Superior temporal gyrus (tissue), 1 donor: ENCODE measurements around the gene HMGB1.
A peak's percentile ranks its signal among the peaks of the same experiment; 100 is the strongest.

Experiments
- DNase-seq: peaks from one replicate; pipeline ENCODE4 v3.0.0-alpha.2; 2016; ENCODE audit errors: extremely low spot score

The HMGB1 gene

DNA sequence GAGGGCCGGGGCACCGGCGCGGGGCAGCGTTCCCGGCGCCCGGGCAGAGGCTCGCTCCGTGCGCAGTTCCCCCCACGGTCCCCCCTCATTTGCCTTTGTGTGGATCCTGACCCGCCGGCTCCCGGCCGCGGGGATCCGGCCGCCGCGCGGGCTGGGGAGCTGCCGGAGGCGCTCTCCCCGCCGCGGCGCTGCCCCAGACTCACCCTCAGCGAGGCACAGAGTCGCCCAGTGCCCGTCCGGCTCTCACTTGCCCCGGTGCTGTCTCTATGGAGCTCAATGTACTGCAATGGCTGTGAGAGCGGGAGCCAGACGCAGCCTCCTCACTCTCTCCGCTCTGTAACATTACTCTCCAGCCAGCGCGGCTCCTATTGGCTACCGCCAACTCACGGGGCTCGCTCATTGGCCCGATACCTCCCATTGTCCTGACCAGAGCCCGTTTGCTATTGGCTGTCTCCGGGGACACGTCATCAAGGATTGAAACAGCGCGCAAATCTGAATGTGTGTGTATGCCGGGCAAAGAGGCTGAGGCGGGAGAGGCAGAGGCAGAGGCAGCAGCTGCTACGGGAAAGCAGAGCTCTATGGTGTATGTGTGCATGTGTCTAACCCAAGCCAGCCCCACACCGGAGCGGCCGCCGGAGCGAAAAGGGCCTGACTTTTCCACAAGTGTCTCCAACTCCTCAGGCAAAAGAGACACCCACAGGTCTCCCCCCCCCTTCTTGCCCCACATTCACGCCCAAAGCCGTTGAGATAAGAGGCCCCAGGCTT is at the start of gene HMGB1:
Gene HMGB1, minus strand, starts transcription at position 344 of the 765 bp plus-strand sequence. CDS start 2,256 bp downstream, outside the sequence.
- DNase-seq, result peak; percentile 100

GRCh38 chr13:30510811-30511371 is 45.2 kb upstream of the HMGB1 start:
- DNase-seq, result no peak

- DNase-seq, result no peak
These were observed 44.4 kb upstream of the HMGB1 start for GRCh38 chr13:30510091-30510490.

DNA sequence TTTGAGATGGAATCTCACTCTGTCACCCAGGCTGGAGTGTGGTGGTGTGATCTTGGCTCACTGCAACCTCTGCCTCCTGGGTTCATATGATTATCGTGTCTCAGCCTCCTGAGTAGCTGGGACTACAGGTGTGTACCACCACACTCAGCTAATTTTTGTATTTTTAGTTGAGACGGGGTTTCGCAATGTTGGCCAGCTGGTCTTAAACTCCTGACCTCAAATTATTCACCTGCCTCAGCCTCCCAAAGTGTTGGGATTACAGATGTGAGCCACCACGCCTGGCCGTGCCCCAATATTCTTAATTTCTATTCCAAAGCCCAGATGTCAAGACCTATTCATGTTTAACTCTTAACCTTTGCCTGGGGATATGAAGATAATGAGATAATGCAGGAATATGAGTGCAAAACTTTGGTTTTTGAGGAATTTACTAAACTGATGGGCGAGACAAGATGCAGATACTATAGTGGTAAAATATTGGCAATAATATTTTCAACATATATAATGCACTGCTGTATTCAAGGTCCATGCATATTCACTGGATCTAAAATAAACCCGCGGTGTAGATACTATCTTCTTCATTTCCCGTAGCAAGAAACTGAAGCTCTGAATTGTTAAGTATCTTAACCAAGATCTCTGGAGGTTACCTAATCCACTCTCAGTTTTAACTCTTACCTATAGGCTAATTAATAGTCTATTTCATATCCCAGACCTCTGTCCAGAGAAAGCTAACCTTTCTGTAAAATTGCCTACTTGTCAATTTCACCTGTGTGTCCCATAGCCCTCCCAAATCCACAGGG is 43.7 kb upstream of the HMGB1 start:
- no peak for DNase-seq

DNA sequence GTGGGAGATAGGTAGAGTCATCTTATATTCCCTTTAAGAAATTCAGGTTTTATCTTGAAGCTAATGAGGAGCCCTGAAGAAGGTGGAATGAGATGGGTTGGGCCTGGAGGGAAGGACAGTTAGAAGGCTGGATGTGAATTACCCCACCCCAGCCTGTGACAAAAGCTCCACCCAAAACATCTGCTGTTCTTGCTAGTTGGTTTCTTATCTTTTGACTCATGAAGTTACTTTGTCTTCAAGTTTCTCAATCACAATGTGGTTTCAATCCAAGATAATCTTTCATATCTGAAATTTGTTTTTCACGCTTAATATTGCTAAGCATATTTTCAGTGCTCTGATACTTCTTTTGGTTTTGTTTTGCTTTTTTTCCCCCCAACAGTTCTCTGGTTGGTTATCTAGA is 38.3 kb upstream of the HMGB1 start:
- no peak for DNase-seq

- no peak for DNase-seq
These were observed 36.5 kb upstream of the HMGB1 start for GRCh38 chr13:30502237-30502636.

GRCh38 chr13:30499338-30499737 is 33.6 kb upstream of the HMGB1 start:
- DNase-seq, result no peak

DNA sequence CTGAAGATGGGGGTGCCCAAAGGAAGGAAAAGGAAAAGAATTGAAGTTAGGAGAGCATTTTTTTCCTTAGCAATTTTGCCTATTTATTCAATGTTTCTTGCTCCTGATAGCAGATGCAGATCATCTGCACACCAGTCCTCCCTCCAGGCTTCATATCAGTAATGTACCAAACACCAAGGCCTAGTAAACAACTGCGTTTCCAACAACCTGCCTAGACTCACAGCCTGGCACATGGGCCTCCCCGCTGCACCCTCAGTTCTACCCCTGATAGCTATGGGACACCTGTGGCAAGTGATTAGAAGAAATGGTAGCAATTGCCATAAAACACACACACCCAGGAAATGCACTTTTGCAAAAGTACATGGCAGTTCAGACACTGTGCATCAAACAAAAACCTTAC is 30.4 kb upstream of the HMGB1 start:
- no peak for DNase-seq

GRCh38 chr13:30495746-30496145 is 30.0 kb upstream of the HMGB1 start:
- no peak for DNase-seq

DNA sequence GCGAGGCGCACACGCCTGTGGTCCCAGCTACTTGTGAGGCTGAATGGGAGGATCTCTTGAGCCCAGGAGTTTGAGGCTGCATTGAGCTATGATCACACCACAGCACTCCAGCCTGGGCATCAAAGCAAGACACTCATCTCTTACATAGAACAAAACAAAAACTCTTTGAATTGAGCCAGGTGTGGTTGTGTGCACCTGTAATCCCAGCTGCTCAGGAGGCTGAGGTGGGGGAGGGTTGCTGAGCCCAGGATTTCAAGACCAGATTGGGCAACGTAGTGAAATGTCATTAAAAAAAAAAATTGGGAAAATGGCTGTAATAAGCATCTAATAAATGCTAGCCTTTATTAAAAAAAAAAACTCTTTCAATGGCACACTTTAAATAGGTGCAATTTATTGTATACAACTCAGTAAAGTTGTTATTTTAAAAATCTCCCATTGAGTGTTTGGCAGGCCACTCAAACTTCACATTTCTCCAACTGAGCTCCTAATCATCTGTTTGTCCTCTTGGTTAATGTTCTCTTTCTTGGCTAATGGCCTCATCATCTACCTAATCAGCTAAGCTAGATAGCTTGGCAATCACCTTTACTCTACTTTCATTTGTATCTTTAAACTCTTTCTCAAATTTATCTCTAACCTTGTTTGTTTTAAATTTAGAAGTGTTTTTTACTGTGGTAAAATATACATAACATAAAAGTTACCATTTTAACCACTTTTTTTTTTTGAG is 28.1 kb upstream of the HMGB1 start:
- DNase-seq, result no peak

GRCh38 chr13:30487075-30487470 is 21.3 kb upstream of the HMGB1 start:
- no peak for DNase-seq

GRCh38 chr13:30486230-30487074 is 20.7 kb upstream of the HMGB1 start:
- no peak for DNase-seq

DNA sequence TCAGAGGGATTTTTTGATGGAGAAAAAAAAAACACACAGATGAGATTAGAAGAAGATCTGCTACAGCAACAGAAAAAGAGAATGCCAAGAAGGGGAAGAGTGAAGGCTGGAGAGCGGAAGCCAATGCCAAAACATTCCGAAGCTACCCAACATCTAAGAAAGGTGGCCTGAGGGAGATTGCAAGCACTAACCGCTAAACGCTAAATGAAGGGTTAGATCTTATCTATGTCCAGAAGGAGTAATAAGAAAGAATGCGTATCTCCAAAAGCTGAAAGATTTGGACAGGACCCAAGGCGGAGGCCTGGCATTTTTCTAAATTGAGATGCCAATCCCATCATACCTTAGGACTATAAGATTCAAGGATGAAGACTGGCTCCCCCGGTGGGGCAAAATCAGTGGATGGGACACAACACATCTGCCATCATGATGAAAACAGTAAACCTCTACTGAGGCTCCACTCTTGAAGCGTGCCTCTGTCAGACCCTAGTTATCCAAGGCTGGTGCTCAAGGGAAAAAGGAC is 15.6 kb upstream of the HMGB1 start:
- DNase-seq, result no peak

DNA sequence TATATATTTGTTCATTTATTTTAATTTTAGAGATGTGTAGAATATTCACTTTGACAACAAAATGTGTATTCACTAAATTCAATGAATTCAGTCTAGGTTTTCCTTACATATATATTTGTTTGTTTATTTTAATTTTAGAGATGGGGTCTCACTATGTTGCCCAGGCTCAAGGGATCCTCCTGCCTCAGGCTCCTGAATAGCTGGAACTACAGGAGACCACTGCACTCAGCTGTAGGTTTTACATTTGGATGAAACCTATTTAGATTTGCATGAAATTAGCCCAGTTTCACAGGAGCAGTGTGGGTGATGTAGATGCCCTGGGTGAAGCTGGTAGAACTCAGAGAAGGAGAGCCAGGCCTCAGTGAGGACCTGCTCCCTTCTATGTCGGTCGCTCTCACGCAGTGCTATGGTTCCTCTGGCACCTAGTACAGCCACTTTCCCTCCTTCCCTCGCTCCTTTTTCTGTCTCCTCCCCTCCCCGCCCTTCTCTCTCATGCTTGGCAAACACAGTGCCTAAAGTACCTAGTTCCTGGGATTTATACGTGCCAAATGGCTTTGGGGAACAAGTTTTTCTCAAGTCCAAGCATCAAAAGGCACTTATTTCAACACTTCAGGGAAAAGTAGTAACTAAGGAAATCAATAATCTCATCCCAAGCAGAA is 14.7 kb upstream of the HMGB1 start:
- no peak for DNase-seq

DNA sequence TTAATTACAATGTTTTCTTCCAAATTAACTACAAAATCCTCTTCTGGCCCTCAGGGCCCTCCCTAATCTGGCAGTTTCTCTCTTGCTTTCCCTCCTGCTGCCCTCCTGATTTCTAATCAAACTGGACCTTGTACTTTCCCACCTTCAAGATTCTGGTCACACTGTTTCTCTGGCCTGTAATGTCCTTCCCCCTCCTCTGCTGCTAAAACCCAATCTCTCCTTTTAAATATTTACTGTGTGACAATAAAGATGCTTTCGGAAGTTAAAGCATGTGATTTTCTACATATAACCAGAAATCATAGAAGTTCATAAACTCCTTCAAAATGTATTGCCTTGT is 14.1 kb upstream of the HMGB1 start:
- DNase-seq, result no peak

- DNase-seq, result no peak
These were observed 13.6 kb upstream of the HMGB1 start for GRCh38 chr13:30479154-30479882.

GRCh38 chr13:30477346-30478195 is 11.8 kb upstream of the HMGB1 start:
- no peak for DNase-seq

DNA sequence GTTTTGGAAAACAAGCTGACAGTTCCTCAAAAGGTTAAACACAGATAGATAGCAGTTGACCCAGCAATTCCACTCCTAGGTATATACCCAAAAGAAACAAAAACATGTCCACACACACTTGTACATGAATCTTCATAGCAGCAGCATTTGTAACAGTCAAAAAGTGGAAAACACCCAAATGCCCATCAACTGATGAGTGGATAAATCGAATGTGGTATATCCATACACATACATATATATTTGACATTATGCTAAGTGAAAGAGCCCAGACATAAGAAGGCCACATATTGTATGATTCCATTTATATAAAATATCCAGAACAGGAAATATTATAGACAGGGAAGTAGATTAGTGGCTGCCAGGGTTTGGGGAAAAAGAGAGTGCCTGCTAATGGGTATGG is 7.9 kb upstream of the HMGB1 start:
- DNase-seq, result no peak

DNA sequence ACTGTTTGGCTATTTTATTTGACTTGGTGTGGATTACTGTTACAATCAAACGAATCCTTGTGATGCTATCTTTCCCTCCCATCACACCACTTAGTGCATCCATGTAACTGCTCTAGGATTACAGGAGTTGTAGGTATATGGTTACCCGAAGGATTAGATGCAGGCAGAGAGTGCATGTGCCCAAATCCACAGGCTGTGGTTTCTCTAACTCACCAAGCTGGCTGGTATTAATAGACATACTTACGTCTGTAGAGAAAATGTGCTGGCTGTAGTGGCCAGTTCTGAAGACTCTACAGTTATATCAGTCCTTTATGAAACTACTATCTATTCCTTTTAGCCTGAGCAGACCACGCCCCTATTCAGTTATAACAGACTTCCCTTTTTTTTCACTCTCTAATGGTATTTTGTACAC is 1.1 kb upstream of the HMGB1 start:
- DNase-seq, result no peak
